GM12874 (cell line): ENCODE results near the gene ITGAD.

Experiments
- TF ChIP-seq, protein P1 (sequence below): IDR thresholded peaks from 2 replicates; pipeline ENCODE4 v1.5.1; 2011; ENCODE audit warnings: low read depth, mild to moderate bottlenecking, control low read depth, low read length, moderate library complexity; ENCODE audit not compliant: insufficient read depth

ITGAD gene

DNA sequence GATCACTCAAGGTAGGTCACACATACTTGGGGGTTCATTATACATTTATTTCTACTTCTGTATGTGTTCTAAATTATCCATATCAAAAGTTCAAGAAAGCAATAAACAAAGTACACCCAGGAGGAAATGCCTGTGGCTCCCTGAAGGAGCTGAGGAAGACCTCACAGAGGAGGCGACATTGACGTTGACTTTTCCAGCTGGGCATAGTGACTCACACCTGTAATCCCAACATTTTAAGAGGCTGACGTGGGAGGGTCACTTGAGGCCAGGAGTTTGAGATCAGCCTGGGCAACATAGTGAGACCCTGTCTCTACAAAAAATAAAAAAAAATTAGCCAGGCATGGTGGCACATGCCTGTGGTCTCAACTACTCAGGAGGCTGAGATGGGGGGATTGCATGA, 16.3 kb downstream of the ITGAD start:
- TF ChIP-seq, protein P1, sequence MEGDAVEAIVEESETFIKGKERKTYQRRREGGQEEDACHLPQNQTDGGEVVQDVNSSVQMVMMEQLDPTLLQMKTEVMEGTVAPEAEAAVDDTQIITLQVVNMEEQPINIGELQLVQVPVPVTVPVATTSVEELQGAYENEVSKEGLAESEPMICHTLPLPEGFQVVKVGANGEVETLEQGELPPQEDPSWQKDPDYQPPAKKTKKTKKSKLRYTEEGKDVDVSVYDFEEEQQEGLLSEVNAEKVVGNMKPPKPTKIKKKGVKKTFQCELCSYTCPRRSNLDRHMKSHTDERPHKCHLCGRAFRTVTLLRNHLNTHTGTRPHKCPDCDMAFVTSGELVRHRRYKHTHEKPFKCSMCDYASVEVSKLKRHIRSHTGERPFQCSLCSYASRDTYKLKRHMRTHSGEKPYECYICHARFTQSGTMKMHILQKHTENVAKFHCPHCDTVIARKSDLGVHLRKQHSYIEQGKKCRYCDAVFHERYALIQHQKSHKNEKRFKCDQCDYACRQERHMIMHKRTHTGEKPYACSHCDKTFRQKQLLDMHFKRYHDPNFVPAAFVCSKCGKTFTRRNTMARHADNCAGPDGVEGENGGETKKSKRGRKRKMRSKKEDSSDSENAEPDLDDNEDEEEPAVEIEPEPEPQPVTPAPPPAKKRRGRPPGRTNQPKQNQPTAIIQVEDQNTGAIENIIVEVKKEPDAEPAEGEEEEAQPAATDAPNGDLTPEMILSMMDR: no peak

DNA sequence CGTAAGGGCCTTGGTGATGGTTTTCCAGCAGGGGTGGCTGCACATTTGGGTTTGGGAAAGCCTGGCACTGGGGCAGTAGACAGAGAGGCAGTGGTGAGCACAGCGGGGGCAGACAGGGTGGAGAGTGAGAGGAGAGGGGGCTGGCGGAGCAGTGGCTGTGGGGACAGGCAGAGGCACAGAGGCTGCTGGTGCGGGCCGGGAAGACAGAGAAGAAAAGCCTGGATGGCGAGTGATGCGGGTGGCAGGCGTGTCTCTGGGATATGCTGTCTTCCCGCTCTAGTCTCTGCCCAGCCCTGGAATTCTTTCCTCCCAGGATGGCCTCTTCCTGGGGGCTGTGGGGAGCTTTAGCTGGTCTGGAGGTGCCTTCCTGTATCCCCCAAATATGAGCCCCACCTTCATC, 16.9 kb downstream of the ITGAD start:
- TF ChIP-seq, protein P1: no peak

DNA sequence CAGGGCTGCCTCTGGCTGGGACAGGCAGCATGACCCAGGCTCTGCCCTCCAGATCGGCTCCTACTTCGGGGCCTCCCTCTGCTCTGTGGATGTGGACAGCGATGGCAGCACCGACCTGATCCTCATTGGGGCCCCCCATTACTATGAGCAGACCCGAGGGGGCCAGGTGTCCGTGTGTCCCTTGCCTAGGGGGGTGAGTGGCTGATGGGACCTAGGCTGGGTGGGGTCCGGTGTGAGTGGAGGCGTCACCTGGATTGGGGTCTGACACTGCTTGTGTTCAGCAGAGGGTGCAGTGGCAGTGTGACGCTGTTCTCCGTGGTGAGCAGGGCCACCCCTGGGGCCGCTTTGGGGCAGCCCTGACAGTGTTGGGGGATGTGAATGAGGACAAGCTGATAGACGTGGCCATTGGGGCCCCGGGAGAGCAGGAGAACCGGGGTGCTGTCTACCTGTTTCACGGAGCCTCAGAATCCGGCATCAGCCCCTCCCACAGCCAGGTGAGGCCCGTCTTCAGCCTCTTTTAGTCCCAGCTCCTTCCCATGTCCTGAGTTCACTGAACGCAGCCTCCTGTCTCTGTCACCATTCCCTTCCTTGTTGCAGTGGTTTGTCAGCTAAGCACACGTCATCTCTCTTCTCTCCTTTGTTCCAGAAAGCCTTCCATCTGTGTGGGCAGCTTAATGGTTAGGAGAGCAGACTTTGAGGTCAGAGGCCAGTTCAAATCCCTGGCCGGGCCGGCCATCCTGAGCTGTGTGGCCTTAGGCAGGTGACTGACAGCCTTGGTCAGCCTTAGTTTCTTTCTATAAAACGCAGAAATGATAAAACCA, 18.1 kb downstream of the ITGAD start:
- TF ChIP-seq, protein P1: no peak

DNA sequence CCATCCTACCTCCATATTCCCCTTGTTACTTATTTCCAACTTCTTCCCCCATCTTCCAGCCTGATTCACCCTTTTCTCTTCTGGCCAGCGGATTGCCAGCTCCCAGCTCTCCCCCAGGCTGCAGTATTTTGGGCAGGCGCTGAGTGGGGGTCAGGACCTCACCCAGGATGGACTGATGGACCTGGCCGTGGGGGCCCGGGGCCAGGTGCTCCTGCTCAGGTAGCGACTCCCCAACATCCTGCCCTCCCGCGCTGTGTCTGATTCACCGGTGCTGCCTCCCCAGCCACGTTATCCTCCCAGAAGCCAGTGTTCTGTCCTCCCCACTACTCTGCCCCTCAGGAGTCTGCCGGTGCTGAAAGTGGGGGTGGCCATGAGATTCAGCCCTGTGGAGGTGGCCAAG, 19.6 kb downstream of the ITGAD start:
- TF ChIP-seq, protein P1: no peak

DNA sequence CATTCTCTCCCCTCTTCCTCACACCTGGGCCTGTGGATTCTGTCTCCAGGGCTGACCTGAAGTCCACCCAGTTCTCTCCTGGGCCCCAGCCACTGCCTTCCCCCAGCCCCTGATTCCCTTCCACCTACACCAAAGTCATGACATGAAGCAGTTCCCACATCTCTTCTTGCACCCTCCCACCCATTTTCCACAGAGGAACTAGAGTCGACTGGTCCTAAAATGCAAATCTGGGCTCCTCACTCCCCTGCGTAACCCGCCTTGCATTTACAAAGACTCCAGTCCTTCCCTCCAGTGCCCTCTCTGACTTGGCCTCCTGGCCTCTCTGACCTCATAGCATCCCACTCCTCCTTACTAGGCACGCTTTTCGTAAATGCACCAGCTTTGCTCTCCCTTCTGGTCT, 20.2 kb downstream of the ITGAD start:
- TF ChIP-seq, protein P1: no peak

DNA sequence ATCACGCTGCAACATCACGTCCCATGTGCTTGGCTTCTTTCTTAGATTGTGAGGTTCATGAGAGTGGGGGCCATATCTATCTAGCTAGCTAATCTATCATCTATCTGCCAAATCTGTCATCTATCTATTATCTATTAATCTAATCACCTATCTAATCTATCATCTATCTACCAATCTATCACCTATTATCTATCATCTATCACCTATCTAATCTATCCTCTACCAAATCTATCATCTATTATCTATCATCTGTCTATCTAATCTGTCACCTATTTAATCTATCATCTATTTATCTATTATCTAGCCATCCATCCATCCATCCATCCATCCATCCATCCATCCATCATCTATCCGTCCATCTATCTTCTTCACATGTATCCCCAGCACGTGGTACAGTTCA, 20.8 kb downstream of the ITGAD start:
- TF ChIP-seq, protein P1: no peak

DNA sequence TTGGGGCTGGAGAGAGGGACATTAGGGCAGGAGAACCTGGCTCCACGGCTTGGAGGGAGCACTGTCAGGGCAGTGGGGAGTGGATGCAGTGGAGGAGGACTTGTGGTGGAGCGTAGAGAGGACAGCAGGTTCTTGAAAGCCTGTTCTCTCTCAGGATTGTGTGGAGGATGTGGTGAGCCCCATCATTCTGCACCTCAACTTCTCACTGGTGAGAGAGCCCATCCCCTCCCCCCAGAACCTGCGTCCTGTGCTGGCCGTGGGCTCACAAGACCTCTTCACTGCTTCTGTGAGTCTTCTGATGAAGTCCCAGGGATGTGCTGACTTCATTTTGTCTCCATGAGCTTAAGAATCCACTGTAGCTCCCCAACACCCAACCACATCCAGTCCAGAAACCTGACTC, 21.6 kb downstream of the ITGAD start:
- TF ChIP-seq, protein P1: no peak
